HG02642 (cell line): ENCODE results near the gene ZNF362.
"Not testable (repeated sequence)": the region's sequence is repeated elsewhere in the genome, so short reads cannot be mapped to it uniquely, and the experiment has no call there.

Experiments used
- ATAC-seq: cut with Tn5 transposase; IDR thresholded peaks from one replicate; pipeline ENCODE4 v1.9.1; 2021; ENCODE audit warnings: mild to moderate bottlenecking; ENCODE audit not compliant: unreplicated experiment, poor library complexity

ZNF362 gene

DNA sequence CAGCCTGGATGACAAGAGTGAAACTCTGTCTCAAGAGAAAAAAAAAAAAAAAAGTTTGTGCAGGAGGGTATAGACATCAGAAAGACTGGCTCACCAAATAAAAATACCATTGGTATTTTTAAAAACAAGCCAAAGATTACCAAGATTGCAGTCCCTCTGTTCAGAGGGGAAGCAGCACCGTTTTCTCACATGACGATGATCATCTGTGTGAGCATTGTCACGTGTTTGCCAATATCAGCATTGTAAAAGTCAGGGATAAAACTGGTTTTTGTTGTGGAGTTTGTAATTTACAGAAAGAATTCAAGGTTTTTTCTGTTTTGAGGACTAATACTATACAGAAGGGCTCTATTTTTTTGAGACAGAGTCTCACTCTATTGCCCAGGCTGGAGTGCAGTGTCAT lies 26.5 kb downstream of the ZNF362 start:
- ATAC-seq = no peak

DNA sequence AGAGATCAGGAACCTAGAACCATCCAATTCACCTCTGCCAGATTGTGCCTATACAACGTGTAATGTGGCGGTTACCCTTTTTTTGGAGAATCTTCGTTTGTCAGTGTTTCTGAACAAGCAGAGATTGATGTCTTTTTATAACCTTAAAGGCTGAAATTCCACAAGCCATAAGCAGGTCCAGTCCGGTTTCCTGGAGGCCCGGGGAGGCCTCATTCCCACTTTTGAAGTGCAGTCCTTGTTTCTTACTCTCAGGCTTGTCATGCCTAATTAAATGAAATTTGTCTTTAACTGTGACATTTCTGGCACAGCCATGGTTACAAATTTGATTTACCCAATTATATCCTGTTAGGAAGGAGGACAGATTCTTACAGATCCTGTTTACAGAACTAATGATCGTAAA lies 27.8 kb downstream of the ZNF362 start:
- no peak for ATAC-seq

DNA sequence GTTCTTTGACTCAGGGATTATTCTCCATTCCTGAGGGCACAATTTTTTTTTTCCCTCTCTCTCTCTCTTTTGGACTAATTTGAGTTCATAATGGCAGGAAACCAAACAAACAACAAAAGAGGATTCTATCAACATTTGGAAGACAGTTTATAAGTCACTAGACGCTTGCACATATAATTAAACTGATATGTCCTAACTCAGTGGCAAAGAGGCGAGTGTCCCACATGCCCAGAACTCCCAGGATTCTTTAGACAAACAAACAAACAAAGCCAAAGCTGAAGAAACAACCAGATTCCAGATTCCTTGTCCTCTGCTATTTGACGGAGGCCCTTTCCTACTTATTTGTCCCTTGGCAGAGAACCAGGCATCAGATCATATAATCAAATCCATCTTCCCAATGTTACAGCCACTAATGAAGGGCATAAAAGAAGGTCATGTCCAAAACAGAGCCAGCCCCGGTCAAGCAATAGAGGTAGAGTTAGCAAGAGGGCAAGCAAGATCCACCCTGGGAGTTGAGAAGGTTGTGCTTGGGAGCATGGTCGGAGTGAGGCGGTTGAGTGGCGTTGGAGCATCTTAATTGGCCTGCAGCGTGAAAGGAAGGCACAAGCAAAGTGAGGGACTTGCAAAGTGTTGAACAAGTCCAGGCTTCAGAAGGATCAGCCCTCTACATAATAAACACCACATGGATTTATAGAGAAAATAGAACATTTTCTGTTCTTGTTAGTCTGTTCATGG lies 30.3 kb downstream of the ZNF362 start:
- no peak for ATAC-seq

DNA sequence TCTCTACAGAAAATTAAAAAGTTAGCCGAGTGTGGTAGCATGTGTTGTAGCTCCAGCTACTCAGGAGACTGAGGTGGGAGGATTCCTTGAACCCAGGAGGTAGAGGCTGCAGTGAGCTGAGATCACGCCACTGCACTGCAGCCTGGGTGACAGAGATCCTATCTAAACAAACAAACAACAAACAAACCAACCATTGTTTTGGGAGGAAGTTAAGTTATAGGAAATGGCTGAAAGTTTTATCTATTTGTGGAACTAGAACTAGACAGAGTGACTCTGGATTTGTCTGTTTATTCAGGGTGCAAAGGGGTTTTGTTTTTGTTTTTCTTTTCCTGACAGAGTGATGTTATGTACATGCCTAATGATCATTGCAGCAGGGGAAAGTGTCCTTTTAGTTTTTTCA lies 31.0 kb downstream of the ZNF362 start:
- ATAC-seq = no peak

DNA sequence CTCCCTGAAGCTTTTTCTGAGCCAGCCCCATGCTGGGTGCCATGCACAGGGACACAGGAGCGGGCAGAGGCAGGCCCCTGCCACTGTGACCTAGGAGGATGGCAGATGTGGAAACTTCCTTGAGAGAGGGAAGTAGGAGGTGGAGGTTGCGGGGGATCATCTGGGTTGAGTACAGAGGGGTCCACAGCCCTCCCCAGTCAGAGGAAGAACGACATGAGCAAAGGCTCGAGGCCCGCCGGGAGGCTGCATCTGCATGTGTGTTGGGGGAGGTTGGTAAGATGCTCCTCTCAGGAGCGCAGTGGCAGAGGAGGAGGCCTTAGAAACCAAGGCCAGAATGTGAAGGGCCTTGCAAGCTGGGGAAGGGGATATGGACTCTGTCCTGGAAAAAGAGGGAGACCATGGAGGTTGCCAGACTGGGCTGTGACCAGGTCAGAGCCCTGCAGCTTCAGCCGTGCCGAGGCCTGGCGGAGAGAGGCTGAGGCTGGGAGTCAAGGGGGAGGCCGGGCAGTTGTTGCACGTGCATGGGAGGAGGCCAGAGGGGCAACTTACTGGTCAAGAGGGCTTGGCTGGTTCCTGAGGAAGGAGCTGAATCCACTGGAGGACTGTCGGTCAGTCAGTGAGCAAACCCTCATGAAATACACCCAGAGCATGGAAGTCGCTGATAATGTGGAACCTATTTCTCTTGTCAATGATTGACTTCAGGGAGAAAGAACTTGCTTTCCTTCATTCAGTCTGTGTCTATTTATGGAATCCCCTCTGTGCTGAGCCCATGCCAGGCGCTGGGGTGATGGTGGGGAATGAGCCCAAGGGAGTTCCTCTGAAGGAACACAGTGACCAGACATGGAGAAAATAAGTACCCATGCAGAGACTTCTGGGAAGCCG lies 32.9 kb downstream of the ZNF362 start:
- ATAC-seq = no peak

DNA sequence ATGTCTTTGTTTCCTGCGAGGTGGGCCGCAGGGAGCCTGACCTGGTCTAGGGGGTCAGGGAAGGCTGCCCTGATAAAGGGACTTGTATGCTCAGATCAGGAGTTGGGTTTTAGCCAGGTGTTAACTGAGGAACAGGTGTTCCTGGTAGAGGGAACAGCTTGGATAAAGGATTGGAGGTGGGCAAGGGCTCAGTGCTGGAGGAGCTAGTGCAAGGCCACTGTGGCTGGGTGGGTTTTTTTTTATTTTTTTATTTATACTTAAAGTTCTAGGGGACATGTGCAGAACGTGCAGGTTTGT lies 33.5 kb downstream of the ZNF362 start:
- no peak for ATAC-seq

DNA sequence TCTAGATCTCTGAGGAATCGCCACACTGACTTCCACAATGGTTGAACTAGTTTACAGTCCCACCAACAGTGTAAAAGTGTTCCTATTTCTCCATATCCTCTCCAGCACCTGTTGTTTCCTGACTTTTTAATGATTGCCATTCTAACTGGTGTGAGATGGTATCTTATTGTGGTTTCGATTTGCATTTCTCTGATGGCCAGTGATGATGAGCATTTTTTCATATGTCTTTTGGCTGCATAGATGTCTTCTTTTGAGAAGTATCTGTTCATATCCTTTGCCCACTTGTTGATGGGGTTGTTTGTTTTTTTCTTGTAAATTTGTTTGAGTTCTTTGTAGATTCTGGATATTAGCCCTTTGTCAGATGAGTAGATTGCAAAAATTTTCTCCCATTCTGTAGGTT lies 34.3 kb downstream of the ZNF362 start:
- ATAC-seq = not testable (repeated sequence)

DNA sequence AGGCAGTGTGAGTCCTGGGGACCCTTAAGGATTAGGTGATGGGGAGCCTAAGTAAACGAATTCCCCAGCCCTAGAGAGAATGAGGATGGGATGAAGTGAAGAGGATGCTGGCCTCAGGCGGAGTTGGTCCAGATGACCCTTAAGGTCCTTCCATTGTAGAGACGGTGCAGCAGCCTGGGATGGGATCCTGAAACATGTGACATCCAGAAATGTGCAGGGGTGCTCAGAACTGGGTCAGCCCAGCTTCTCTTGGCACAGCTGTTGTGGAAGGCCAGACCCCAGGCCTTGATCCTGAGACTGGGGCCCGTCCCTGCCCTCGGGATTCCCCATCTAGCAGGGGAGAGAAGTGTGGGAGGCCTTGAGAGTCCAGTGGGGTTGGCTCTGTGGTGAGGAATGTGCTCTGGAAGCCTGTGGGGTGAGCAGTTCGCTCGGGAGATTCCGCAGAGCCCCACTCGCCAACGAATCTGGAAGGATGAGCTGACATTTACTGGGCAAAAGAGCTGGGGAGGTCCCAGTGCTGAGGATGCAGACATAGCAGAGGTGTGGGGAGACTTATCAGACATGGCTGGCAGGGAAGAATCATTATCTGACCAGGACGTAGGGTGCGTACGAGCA lies 36.5 kb downstream of the ZNF362 start:
- no peak for ATAC-seq

DNA sequence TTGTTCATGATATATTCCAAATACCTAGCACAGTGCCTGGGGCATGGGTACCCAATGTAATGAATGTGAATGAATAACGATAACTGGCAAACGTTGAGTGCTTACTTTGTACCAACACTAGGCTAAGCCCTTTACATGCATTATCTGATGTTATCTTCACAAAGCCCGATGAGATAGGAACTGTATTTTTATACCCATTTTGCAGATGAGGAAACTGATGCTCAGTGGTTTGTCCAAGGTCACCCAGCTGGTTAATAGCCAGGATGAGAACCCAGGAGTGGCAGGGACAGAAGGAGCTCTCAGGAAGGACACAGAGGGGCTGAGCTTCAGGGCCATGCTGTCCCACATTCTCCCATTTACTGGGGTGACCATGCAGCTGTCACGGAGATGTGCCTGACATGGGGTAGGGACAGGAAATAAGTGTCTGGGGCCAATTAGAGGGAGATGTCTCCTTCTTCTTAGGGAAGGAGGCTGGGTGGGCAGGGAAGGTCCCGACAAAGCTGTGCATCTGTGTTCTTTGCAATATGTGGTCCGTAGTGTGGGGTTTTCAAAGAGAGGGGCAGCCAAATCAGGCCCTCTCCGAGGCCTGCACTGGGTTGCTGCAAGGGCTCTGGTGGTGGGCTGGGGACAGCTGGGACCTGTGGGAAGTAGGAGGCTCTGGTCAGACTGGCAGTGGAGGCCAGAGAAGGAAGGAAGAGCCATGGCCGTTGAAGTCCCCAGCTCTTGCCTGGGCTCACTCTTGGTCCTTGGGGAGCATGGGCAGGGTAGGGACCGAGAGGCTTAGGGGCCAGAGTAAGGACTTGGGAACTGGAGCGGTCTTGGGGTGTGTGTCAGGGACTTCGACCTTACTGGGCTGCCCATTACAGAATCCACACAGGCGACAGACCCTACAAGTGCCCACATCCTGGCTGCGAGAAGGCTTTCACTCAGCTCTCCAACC lies 38.0 kb downstream of the ZNF362 start:
- no peak for ATAC-seq

DNA sequence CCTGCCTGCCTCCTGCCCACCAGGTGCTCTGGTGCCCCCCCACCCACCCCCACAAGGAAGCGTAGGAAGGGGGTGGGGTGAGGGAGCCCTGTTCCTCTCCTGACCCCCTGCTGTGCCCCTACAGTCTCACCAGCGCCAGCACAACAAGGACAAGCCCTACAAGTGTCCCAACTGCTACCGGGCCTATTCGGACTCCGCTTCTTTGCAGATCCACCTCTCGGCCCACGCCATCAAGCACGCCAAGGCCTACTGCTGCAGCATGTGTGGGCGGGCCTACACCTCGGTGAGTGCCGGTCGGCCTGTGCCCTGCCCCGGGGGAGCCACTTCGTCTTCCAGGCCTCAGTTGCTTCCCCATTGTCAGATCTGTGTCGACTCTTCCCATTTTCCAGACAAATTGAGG lies 38.7 kb downstream of the ZNF362 start:
- ATAC-seq = no peak

DNA sequence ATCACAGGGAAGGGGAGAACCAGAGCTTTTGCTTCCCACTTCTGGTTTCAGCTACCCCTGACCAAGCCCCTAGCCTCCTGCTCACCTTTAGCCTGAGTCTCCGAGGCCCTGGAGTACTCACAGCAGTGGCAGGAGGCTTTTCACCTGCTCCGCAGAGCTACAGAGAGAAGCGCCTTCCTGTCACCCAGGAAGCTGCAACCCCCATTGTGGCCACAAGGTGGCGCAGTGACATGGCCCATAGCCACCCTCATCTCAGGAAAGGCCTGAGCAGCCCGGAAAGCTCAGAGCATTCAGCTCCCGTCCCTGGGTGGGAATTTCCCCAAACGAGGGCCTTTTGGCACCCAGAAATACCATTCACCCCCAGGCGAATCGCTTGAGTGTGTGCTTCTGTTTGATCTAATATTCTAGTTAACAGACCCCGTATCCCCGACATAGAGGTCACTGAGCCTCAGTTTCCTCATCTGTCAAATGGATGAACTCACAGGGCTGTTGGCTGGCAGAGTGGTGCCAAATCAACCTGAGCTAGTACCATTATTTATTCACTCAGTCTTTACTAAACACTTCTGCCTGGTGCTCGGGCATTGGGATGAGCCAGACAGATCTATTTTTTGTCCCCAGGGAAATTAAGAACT lies 39.3 kb downstream of the ZNF362 start:
- peak; percentile 81 for ATAC-seq

DNA sequence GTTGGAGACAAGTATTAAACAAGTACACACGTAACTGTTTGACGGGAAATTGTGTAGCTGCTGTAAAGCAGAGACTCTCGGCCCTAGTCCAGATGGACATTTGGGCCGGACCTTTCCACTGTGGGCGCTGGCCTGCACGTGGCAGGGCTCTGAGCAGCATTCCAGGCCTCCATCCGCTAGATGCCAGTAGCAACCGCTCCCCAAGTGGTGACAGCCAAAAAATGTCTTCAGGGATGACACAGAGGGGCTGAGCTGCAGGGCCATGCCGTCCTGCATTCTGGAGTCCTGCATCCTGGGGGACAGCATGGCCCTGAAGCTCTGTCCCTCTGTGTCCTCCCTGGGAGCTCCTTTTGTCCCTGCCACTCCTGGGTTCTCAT lies 39.8 kb downstream of the ZNF362 start:
- ATAC-seq = no peak

DNA sequence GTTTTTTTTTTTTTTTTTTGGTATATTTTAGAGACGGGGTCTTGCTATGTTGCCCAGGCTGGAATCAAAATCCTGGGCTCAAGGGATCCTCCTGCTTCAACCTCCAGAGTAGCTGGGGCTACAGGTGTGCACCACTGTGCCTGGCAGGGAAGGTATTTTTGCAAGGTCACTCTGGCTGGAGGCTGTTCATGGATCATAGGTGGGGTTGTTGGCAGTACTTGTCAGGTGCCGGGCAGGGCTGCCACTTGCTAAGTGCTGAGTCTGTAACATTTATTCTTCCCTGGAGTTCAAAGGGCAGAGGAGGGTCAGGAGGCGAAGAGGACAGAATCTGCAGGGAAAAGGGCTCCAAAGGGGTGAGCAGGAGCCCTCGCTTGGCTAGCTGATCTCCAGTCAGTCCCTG lies 40.5 kb downstream of the ZNF362 start:
- ATAC-seq = no peak

DNA sequence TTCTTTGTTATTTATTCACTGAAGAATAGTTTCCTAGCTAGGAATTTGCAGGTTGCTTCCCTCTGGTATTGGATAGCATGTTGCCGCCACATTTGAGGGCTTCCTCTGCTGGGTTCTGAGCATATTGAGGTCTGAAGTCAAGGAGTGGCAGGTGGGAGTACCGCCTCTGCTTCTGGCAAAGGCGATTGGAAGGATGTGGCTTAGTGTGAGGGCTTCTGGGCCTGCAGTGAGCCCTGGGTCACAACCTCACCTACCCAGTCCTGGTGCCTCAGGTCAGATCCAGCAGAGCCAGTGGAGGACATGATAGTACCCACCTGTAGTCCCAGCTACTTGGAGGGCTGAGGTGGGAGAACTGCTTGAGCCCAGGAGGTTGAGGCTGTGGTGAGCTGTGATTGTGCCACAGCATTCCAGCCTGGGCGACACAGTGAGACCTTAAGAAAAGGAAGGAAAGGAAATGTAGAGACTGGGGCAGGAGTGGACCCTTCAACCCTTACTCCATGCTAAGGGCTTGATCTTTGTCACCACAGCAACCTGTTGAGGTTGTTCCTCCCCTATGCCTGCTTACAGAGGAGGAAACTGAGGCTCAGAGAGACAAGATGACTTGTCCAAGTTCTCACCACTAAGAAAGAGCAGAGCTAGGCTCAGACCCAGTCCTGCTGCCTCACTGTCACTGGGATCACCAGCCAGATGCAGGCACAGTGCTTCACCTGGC lies 41.8 kb downstream of the ZNF362 start:
- no peak for ATAC-seq

DNA sequence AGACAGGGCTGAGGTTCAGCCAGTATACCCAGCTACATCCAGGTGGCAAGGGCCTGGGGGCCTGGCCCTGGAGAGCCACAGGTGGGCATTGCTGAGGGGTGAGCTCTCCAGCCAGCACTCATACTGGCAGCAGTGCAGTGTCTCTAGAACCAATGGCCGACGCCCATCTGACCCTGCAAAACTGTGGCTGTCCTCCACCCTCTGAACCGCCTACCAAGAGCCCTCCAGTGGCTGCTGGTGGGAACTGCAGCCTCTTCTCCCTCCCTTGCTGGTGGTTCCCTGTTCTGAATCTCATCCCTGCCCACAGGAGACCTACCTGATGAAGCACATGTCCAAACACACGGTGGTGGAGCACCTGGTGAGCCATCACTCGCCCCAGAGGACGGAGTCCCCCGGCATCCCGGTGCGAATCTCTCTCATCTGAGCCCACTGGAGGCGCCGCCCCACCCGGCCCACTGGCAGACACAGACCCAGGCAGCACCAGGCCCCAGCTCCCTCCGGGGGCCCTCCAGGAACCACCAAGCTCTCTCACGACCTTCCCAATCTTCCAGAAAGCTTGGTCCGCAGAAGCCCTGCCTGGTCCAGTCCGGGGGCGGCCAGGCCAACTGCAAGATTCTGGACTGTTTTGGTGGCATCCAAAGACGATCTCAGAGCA lies 42.5 kb downstream of the ZNF362 start:
- peak; percentile 49 for ATAC-seq

DNA sequence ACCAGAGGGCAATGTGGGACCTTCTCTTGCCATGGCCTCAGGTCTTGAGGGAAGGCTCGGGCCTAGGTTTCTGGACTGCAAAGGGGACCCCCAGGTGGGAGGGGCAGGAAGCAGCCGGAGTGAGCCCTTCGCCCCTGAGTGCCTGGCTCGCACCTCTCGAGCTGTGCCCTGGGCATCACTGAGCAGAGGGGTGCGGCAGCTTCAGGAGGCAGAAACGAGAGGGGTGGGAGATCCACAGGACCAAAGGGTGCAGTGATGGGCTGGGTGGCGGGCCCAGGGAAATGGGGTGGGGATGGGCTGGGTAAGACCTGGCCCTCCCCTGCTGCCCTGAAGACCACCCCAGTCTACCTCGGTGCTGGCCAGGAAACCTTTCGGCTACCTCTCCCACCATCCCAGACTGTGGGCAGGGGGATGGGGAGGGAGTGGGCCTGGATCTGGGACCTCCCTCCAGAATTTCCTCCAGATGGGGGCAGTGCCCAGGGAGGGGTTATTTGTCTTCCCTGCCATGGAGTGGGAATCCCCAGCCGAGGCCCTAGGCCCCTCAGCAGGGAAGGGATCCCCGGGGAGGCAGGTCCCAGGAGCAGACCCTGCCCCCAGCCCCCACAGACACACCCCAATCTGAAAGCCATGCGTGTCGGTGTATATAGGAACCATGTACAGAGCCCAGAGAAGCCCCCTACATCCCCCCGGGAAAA lies 43.3 kb downstream of the ZNF362 start:
- ATAC-seq = no peak

DNA sequence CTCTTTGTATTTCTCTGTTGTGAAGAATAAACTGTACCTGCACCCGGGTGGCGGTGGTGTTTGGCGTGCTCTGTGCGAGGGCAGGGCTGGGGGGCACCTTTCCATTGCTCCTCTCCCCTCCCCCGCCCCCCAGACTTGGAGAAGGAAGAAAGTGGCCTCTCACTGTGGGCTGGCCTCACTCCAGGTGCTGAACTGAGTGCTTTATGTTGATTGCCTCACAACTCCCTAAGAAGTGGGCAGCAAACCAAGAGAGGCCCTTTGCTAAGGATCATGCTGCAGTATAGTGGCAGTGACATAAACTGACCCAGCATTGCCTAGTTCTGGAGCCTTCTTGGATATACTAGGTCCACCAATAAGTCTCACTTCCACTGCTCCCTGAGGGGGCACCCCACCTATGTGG lies 44.4 kb downstream of the ZNF362 start:
- ATAC-seq = no peak

DNA sequence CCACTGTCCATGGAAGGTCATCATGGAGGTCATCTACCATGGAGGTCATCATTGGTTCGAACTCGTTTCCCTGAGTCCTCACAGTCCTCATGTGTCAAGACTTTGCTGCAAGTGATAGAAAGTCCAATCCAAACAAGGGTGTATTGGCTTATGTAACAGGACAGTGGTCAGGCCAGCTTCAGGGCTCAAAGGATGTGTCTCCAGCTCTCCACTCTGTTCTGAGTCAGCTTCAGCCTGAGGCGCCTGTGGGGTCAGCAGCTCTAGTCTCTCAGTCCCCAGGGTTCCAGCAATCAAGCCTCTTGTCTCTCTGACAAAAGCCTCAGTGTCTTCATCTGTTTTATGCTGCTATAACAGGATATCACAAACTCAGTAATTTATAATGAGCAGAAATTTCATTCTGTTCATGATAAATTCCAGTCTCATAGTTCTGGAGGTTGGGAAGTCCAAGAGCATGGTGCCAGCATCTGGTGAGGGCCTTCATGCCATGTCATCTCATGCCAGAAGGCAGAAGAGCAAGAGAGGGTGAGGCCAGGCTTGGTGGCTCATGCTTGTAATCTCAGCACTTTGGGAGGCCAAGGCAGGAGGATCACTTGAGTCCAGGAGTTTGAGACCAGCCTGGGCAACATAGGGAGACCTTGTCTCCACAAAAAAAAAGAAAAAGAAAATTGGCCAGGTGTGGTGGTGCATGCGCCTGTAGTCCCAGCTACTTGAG lies 45.1 kb downstream of the ZNF362 start:
- no peak for ATAC-seq
